ENCODE data around the gene AAK1. TPM values are rescaled to one million over a fixed set of nuclear protein-coding genes. Genes with fewer than 3 reads are reported as not detected.

Gene AAK1
- total RNA-seq, 1 experiment from 2014 or later = 40.5 TPM

GRCh38 chr2:69517410-69517809 lies 126.1 kb downstream of the AAK1 start:
- H3K27me3 ChIP-seq (replicated peaks; ENCODE audit: insufficient read depth, low read depth, low read length, poor library complexity) = no peaks in the 10 kb centered on the region
- no peak overlapping the region for H3K27ac ChIP-seq (ENCODE audit: low read depth, low read length, poor library complexity, severe bottlenecking)
- ChIA-PET POLR2A (ENCODE audit: low non-redundant PET) (no interaction called here), CTCF (no interaction called here)
- DNase-seq (ENCODE audit: low spot score) = no peak
- no peak overlapping the region for H3K4me3 ChIP-seq (ENCODE audit: low read depth, low read length, poor library complexity, severe bottlenecking)
- TF ChIP-seq, protein P1, sequence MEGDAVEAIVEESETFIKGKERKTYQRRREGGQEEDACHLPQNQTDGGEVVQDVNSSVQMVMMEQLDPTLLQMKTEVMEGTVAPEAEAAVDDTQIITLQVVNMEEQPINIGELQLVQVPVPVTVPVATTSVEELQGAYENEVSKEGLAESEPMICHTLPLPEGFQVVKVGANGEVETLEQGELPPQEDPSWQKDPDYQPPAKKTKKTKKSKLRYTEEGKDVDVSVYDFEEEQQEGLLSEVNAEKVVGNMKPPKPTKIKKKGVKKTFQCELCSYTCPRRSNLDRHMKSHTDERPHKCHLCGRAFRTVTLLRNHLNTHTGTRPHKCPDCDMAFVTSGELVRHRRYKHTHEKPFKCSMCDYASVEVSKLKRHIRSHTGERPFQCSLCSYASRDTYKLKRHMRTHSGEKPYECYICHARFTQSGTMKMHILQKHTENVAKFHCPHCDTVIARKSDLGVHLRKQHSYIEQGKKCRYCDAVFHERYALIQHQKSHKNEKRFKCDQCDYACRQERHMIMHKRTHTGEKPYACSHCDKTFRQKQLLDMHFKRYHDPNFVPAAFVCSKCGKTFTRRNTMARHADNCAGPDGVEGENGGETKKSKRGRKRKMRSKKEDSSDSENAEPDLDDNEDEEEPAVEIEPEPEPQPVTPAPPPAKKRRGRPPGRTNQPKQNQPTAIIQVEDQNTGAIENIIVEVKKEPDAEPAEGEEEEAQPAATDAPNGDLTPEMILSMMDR (conservative IDR thresholded peaks at IDR 0.05; ENCODE audit: low read depth, low read length) = no peak
- TF ChIP-seq EZH2 (IDR thresholded peaks at IDR 0.05; ENCODE audit: borderline replicate concordance, low read depth, low read length, poor library complexity, severe bottlenecking) = no peak
- intact Hi-C loops (cut with micrococcal nuclease; ENCODE audit: unreplicated experiment) = no loop called here
- no peaks in the 10 kb centered on the region for H3K4me1 ChIP-seq (ENCODE audit: insufficient read depth, low read length, poor library complexity, severe bottlenecking)
- no TSS peak for BruUV-seq (replicated peaks)
- H3K9me3 ChIP-seq (ENCODE audit: low read depth, low read length, poor library complexity, severe bottlenecking) = no peaks in the 10 kb centered on the region
- H3K36me3 ChIP-seq (ENCODE audit: insufficient read depth, low read length, poor library complexity, severe bottlenecking) = peaks cover 6% of the 10 kb centered on the region

GRCh38 chr2:69514819-69515218 lies 128.7 kb downstream of the AAK1 start:
- Histone ChIP-seq H3K36me3 (ENCODE audit: insufficient read depth, low read length, poor library complexity, severe bottlenecking) (peaks cover 10% of the 10 kb centered on the region), H3K4me3 (ENCODE audit: low read depth, low read length, poor library complexity, severe bottlenecking) (no peak overlapping the region), H3K27ac (ENCODE audit: low read depth, low read length, poor library complexity, severe bottlenecking) (no peak overlapping the region), H3K9me3 (ENCODE audit: low read depth, low read length, poor library complexity, severe bottlenecking) (no peaks in the 10 kb centered on the region), H3K27me3 (replicated peaks; ENCODE audit: insufficient read depth, low read depth, low read length, poor library complexity) (no peaks in the 10 kb centered on the region), H3K4me1 (ENCODE audit: insufficient read depth, low read length, poor library complexity, severe bottlenecking) (no peaks in the 10 kb centered on the region)
- no TSS peak for BruUV-seq (replicated peaks)
- CTCF ChIA-PET = no interaction called here
- TF ChIP-seq, protein P1 (conservative IDR thresholded peaks at IDR 0.05; ENCODE audit: low read depth, low read length) = no peak
- TF ChIP-seq EZH2 (IDR thresholded peaks at IDR 0.05; ENCODE audit: borderline replicate concordance, low read depth, low read length, poor library complexity, severe bottlenecking) = no peak
- no peak for DNase-seq (ENCODE audit: low spot score)
- intact Hi-C loops (cut with micrococcal nuclease; ENCODE audit: unreplicated experiment) = no loop called here
- POLR2A ChIA-PET (ENCODE audit: low non-redundant PET) = no interaction called here

DNA sequence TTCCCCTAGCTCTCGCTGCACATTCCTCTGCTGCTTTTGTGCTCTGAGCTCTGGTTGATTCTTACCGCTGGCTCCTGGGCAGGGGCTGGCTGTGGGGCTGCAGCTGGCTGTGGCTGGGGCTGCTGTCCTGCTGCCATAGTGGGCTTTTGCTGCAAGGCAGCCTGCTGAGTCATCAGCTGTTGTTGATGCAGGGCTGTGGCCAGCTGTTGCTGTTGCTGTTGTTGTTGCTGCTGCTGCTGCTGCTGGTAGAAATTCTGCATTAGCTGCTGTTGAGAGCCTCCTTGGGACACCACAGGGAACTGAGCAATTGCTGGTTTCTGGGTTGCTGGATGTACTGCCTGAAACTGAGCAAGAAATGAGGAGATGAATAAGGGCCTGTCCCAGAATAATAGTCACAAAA lies 129.1 kb downstream of the AAK1 start:
- Histone ChIP-seq H3K27ac (ENCODE audit: low read depth, low read length, poor library complexity, severe bottlenecking) (no peak overlapping the region), H3K36me3 (ENCODE audit: insufficient read depth, low read length, poor library complexity, severe bottlenecking) (peaks cover 10% of the 10 kb centered on the region), H3K9me3 (ENCODE audit: low read depth, low read length, poor library complexity, severe bottlenecking) (no peaks in the 10 kb centered on the region), H3K4me3 (ENCODE audit: low read depth, low read length, poor library complexity, severe bottlenecking) (no peak overlapping the region), H3K27me3 (replicated peaks; ENCODE audit: insufficient read depth, low read depth, low read length, poor library complexity) (no peaks in the 10 kb centered on the region), H3K4me1 (ENCODE audit: insufficient read depth, low read length, poor library complexity, severe bottlenecking) (no peaks in the 10 kb centered on the region)
- CTCF ChIA-PET = no interaction called here
- TF ChIP-seq, protein P1 (conservative IDR thresholded peaks at IDR 0.05; ENCODE audit: low read depth, low read length) = no peak
- BruUV-seq (replicated peaks) = no TSS peak
- intact Hi-C loops (cut with micrococcal nuclease; ENCODE audit: unreplicated experiment) = no loop called here
- POLR2A ChIA-PET (ENCODE audit: low non-redundant PET) = interaction anchor here (0.5 kb wide), 1 partner anchor 10 kb away, joined by 12 read pairs; no protein-coding TSS in a partner anchor
- DNase-seq (ENCODE audit: low spot score) = peak; percentile 5

Data from A673 (cell line).